ENCODE data around the gene SDSL. TPM values are rescaled to one million over a fixed set of nuclear protein-coding genes. Genes with fewer than 3 reads are reported as not detected.

Gene SDSL
- total RNA-seq, 2 experiments from 2014 or later, result 0.47 to 0.50 TPM

- Histone ChIP-seq H3K4me1 (ENCODE audit: insufficient read depth, low read length) (no peaks in the 10 kb centered on the region), H3K27me3 (ENCODE audit: control insufficient read depth in 1 of 2, insufficient read depth in 2 of 2, low read length in 2 of 2) (peaks cover 78 to 88% of the 10 kb centered on the region in 2 experiments), H3K27ac (ENCODE audit: low read depth in 1 of 2, low read length in 2 of 2) (no peak overlapping the region), H3K9me3 (ENCODE audit: control insufficient read depth in 1 of 2, insufficient read depth in 1 of 2, low read length in 2 of 2) (peaks cover 0 to 47% of the 10 kb centered on the region in 2 experiments), H3K36me3 (ENCODE audit: insufficient read depth, low read length) (no peaks in the 10 kb centered on the region), H3K4me3 (ENCODE audit: low read length) (no peak overlapping the region)
- no peak for DNase-seq
- intact Hi-C loops (cut with DNase I, micrococcal nuclease), result no loop called here
- no peak overlapping the region for H3K4me3 Mint-ChIP-seq
- peaks cover 12% of the 10 kb centered on the region for H3K4me1 Mint-ChIP-seq (ENCODE audit: low read depth)
- H3K9me3 Mint-ChIP-seq, result no peaks in the 10 kb centered on the region
- no peaks in the 10 kb centered on the region for H3K36me3 Mint-ChIP-seq (ENCODE audit: low read depth)
- TF ChIP-seq, protein P1, sequence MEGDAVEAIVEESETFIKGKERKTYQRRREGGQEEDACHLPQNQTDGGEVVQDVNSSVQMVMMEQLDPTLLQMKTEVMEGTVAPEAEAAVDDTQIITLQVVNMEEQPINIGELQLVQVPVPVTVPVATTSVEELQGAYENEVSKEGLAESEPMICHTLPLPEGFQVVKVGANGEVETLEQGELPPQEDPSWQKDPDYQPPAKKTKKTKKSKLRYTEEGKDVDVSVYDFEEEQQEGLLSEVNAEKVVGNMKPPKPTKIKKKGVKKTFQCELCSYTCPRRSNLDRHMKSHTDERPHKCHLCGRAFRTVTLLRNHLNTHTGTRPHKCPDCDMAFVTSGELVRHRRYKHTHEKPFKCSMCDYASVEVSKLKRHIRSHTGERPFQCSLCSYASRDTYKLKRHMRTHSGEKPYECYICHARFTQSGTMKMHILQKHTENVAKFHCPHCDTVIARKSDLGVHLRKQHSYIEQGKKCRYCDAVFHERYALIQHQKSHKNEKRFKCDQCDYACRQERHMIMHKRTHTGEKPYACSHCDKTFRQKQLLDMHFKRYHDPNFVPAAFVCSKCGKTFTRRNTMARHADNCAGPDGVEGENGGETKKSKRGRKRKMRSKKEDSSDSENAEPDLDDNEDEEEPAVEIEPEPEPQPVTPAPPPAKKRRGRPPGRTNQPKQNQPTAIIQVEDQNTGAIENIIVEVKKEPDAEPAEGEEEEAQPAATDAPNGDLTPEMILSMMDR (IDR thresholded peaks at IDR 0.05), result no peak
- peaks cover 82% of the 10 kb centered on the region for H3K27me3 Mint-ChIP-seq
- ChIA-PET POLR2A (no interaction called here), CTCF (no interaction called here)
- H3K27ac Mint-ChIP-seq, result no peak overlapping the region
- ATAC-seq (ENCODE audit: poor library complexity), result no peak
Measured at GRCh38 chr12:113473400-113473799, 51.2 kb downstream of the SDSL start.

GRCh38 chr12:113473942-113474341, 51.8 kb downstream of the SDSL start:
- no peak overlapping the region for H3K27ac Mint-ChIP-seq
- peaks cover 0 to 49% of the 10 kb centered on the region in 2 experiments for H3K9me3 ChIP-seq (ENCODE audit: control insufficient read depth in 1 of 2, insufficient read depth in 1 of 2, low read length in 2 of 2)
- peaks cover 12% of the 10 kb centered on the region for H3K4me1 Mint-ChIP-seq (ENCODE audit: low read depth)
- no peaks in the 10 kb centered on the region for H3K4me1 ChIP-seq (ENCODE audit: insufficient read depth, low read length)
- TF ChIP-seq, protein P1 (IDR thresholded peaks at IDR 0.05), result no peak
- no peak overlapping the region for H3K27ac ChIP-seq (ENCODE audit: low read depth in 1 of 2, low read length in 2 of 2)
- no peaks in the 10 kb centered on the region for H3K9me3 Mint-ChIP-seq
- no peak overlapping the region for H3K4me3 Mint-ChIP-seq
- H3K36me3 Mint-ChIP-seq (ENCODE audit: low read depth), result no peaks in the 10 kb centered on the region
- H3K27me3 Mint-ChIP-seq, result peaks cover 82% of the 10 kb centered on the region
- no peak overlapping the region for H3K4me3 ChIP-seq (ENCODE audit: low read length)
- intact Hi-C loops (cut with DNase I, micrococcal nuclease), result no loop called here
- ATAC-seq (ENCODE audit: poor library complexity) (no peak), DNase-seq (no peak)
- ChIA-PET POLR2A (no interaction called here), CTCF (no interaction called here)
- no peaks in the 10 kb centered on the region for H3K36me3 ChIP-seq (ENCODE audit: insufficient read depth, low read length)
- peaks cover 78 to 88% of the 10 kb centered on the region in 2 experiments for H3K27me3 ChIP-seq (ENCODE audit: control insufficient read depth in 1 of 2, insufficient read depth in 2 of 2, low read length in 2 of 2)

DNA sequence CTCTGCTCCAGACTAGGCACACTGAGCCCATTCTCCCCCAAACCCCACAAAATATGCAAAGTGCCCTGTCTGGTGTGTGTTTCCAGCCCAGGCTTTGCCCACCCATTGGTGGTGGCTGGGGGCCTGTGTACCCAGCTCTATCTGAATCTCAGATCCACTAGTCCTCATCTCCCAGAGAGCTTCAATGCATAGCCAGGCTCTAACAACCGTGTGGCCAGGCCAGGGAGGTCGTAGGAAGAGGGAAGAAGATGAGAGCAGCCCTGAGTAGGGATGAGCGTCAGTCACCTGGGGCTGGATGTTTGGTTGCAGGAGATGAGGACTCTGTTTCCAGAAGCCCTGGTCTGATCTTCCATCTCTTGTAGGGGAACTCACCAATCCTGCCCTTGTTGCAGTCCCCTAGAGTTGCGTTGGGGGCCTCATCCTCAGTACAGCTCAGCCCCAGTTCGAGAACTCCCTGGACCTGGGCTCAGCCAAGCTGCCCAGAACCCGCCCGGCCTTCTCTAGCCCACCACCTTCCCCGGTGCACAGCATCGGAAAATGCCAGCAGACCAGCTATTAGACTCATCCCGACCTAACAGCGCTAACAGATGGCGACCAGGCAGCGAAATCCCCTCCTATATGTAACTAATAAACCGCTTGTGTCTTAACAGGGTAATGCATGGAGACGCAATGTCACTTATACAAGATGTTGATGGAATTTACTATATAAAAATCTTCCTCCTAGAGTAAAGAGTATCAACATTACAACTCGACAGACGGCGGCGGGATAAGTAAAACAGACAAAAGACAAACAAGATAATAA, 52.7 kb downstream of the SDSL start:
- ATAC-seq (ENCODE audit: poor library complexity), result no peak
- H3K27ac ChIP-seq (ENCODE audit: low read depth in 1 of 2, low read length in 2 of 2), result no peak overlapping the region
- H3K27ac Mint-ChIP-seq, result no peak overlapping the region
- no peak overlapping the region for H3K4me3 Mint-ChIP-seq
- H3K9me3 ChIP-seq (ENCODE audit: control insufficient read depth in 1 of 2, insufficient read depth in 1 of 2, low read length in 2 of 2), result peaks cover 0 to 48% of the 10 kb centered on the region in 2 experiments
- H3K4me1 Mint-ChIP-seq (ENCODE audit: low read depth), result peaks cover 13% of the 10 kb centered on the region
- peaks cover 86% of the 10 kb centered on the region for H3K27me3 Mint-ChIP-seq
- peaks cover 4% of the 10 kb centered on the region for H3K4me1 ChIP-seq (ENCODE audit: insufficient read depth, low read length)
- H3K36me3 ChIP-seq (ENCODE audit: insufficient read depth, low read length), result no peaks in the 10 kb centered on the region
- CTCF ChIA-PET, result no interaction called here
- TF ChIP-seq, protein P1 (IDR thresholded peaks at IDR 0.05), result no peak
- H3K4me3 ChIP-seq (ENCODE audit: low read length), result no peak overlapping the region
- DNase-seq, result no peak
- intact Hi-C loops (cut with DNase I, micrococcal nuclease), result no loop called here
- H3K9me3 Mint-ChIP-seq, result no peaks in the 10 kb centered on the region
- peaks cover 78 to 88% of the 10 kb centered on the region in 2 experiments for H3K27me3 ChIP-seq (ENCODE audit: control insufficient read depth in 1 of 2, insufficient read depth in 2 of 2, low read length in 2 of 2)
- POLR2A ChIA-PET, result no interaction called here
- no peaks in the 10 kb centered on the region for H3K36me3 Mint-ChIP-seq (ENCODE audit: low read depth)
